Tibial nerve (tissue), 3 donors: ENCODE data around the gene GPC3.

Source experiments
- CTCF ChIP-seq, 5 experiments: fragments of 200-600 bp in 3 of 5; fragments of 450-650 bp in 2 of 5; sonication (generic) in 3 of 5; IDR thresholded peaks; one replicate each; pipeline ENCODE4 v1.5.1; 2016 to 2019; ENCODE audit warnings: antibody characterized with exemption in 5 of 5, mild to moderate bottlenecking in 3 of 5, moderate library complexity in 2 of 5
- POLR2A ChIP-seq, 2 donors: fragments of 450-650 bp; IDR thresholded peaks; one replicate each; pipeline ENCODE4 v1.6.1; 2017; ENCODE audit warnings: antibody characterized with exemption in 2 of 2, mild to moderate bottlenecking in 2 of 2, moderate library complexity in 2 of 2

DNA sequence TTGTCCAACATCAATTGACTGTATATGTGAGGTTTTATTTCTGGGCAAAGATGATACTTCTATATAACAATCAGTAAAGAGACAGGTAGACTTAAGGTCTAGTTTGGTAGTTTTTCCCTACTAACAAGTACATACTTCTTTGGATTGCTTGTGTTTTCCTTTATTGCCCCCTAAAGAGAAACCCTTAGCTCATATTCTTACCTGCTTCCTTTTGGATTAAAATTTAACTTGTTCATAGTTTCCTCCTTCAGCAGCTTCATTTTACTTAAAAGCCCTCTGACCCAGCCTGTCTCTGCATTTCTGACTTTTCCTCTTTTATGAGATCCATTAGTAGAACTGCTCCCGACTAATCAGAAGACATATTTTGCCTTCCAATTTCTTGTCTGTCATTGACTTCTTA lies 494.4 kb downstream of the GPC3 start:
- no peak for TF ChIP-seq CTCF (IDR thresholded peaks at IDR 0.05)
- no peak for TF ChIP-seq POLR2A (IDR thresholded peaks at IDR 0.05)
